ENCODE measurements around the gene RAD51.

GRCh38 chr15:40769274-40770146, 74.5 kb downstream of the RAD51 start, which contains the start of gene C15orf62:
- no peak for TF ChIP-seq POLR2A (IDR thresholded peaks at IDR 0.05)
- TF ChIP-seq CTCF (IDR thresholded peaks at IDR 0.05): no peak

Data from ovary (tissue), 3 donors.